Hepatocyte (in vitro differentiated cells): ENCODE measurements around the gene OVOL3. TPM values are rescaled to one million over a fixed set of nuclear protein-coding genes. Genes with fewer than 3 reads are reported as not detected.

Source experiments
- DNase-seq: peaks from one replicate; pipeline ENCODE4 v3.0.0-alpha.2; 2016; ENCODE audit warnings: low spot score
- H2AFZ ChIP-seq: fragments of 200-600 bp; sonication (generic); 2 replicates; pipeline ENCODE4 v1.6.0; 2016; ENCODE audit warnings: antibody characterized with exemption, mild to moderate bottlenecking
- H3K27ac ChIP-seq: fragments of 200-600 bp; sonication (generic); 2 replicates; pipeline ENCODE4 v1.5.1; 2016; ENCODE audit warnings: mild to moderate bottlenecking
- H3K27me3 ChIP-seq: fragments of 200-600 bp; sonication (generic); 2 replicates; pipeline ENCODE4 v1.6.1; 2016
- H3K36me3 ChIP-seq: fragments of 200-600 bp; sonication (generic); replicated peaks from 2 replicates; pipeline ENCODE4 v1.5.1; 2016; ENCODE audit warnings: low read depth; ENCODE audit not compliant: insufficient read depth
- H3K4me1 ChIP-seq: fragments of 200-600 bp; sonication (generic); 2 replicates; pipeline ENCODE4 v1.5.1; 2016; ENCODE audit warnings: mild to moderate bottlenecking, moderate library complexity; ENCODE audit not compliant: insufficient read depth
- H3K4me2 ChIP-seq: fragments of 200-600 bp; sonication (generic); 2 replicates; pipeline ENCODE4 v1.6.0; 2016
- H3K4me3 ChIP-seq: fragments of 200-600 bp; sonication (generic); 2 replicates; pipeline ENCODE4 v1.5.1; 2016; ENCODE audit warnings: mild to moderate bottlenecking
- H3K79me2 ChIP-seq: fragments of 200-600 bp; sonication (generic); 2 replicates; pipeline ENCODE4 v1.6.0; 2017; ENCODE audit warnings: mild to moderate bottlenecking
- H3K9me2 ChIP-seq: fragments of 200-600 bp; sonication (generic); replicated peaks from 2 replicates; pipeline ENCODE4 v1.6.0; 2017; ENCODE audit warnings: mild to moderate bottlenecking; ENCODE audit not compliant: insufficient read depth
- H3K9me3 ChIP-seq: fragments of 200-600 bp; sonication (generic); 2 replicates; pipeline ENCODE4 v1.5.1; 2016; ENCODE audit warnings: low read depth, mild to moderate bottlenecking
- H4K20me1 ChIP-seq: fragments of 200-600 bp; sonication (generic); 2 replicates; pipeline ENCODE4 v1.6.0; 2016; ENCODE audit warnings: mild to moderate bottlenecking; ENCODE audit not compliant: insufficient read depth, poor library complexity, severe bottlenecking
- EZH2 ChIP-seq: fragments of 200-600 bp; sonication (generic); IDR thresholded peaks from 2 replicates; pipeline ENCODE4 v1.6.1; 2016; ENCODE audit warnings: antibody characterized with exemption, mild to moderate bottlenecking, borderline replicate concordance
- EZH2phosphoT487 ChIP-seq: fragments of 200-600 bp; sonication (generic); IDR thresholded peaks from one replicate; pipeline ENCODE4 v1.6.1; 2018; ENCODE audit warnings: antibody characterized with exemption, mild to moderate bottlenecking, low read depth, moderate library complexity; ENCODE audit not compliant: unreplicated experiment, severe bottlenecking
- WGBS: methylation state at CpG from one replicate; pipeline ENCODE4 v1.1.6; 2016; ENCODE audit warnings: low lambda C conversion rate; ENCODE audit errors: missing lambda C conversion rate; 5-methylcytosine and 5-hydroxymethylcytosine counted together
- polyA plus RNA-seq: library from polyadenylated mRNA; unstranded; fragments of >200 nt; fragmentation: Nextera tagmentation; extraction: Ambion mirVana; gene quantifications from 2 replicates; pipeline ENCODE4 v1.2.1, GENCODE V29; 2016
- total RNA-seq: library from RNA; depleted of rRNA; stranded (reverse); fragments of >200 nt; gene quantifications from 2 replicates; pipeline ENCODE4 v1.2.3, GENCODE V29; 2014
- TF ChIP-seq, protein P1 (sequence below): fragments of 200-600 bp; sonication (generic); IDR thresholded peaks from 2 replicates; pipeline ENCODE4 v1.5.1; 2016; ENCODE audit warnings: antibody characterized with exemption, mild to moderate bottlenecking; ENCODE audit not compliant: poor library complexity

Gene OVOL3
- total RNA-seq (not detected in 2 replicates), polyA plus RNA-seq (not detected in 2 replicates)

DNA sequence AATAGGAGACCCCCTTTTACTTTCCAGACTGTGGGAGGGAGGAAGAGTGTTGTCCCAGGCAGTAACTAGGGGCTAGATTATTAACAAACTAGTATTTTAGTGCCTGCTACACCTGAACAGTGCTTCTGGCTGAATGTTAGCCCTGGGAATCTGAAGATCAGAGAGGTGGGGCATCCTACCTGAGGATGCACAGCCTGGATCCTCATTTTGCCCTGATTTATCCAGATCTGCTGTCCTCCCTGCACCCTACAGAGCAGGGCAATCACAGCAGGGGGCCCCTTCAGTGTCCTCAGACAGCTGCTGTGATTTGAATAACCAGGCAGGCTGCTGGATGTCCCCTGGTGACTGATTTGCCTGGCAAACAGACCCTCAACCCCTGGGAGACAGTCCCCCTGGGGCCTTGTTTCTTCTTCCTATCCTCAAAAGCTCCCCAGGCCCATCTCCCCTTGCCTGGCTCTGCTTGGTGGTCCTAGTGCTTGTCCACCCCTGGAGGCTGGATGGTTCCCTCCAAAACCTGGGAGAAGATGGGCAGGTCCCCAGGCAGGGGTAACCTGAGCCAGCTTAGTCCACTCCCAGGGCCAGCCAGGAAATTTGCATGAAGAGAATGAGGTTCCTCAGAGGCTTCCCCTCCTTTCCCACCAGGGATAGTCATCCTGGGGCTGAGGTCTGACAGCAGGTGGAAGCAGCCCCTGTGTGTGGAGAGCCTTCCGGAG lies at the start of gene OVOL3:
OVOL3 (plus strand) TSS at position 657 of the 713 bp plus-strand sequence. CDS start 60 bp downstream, outside the sequence.
- H3K9me2 ChIP-seq, result no peaks in the 10 kb centered on the region
- no peaks in the 10 kb centered on the region for H3K36me3 ChIP-seq
- H3K9me3 ChIP-seq, result no peaks in the 10 kb centered on the region
- H3K4me2 ChIP-seq, result no peak within 1 kb of the TSS
- TF ChIP-seq, protein P1, sequence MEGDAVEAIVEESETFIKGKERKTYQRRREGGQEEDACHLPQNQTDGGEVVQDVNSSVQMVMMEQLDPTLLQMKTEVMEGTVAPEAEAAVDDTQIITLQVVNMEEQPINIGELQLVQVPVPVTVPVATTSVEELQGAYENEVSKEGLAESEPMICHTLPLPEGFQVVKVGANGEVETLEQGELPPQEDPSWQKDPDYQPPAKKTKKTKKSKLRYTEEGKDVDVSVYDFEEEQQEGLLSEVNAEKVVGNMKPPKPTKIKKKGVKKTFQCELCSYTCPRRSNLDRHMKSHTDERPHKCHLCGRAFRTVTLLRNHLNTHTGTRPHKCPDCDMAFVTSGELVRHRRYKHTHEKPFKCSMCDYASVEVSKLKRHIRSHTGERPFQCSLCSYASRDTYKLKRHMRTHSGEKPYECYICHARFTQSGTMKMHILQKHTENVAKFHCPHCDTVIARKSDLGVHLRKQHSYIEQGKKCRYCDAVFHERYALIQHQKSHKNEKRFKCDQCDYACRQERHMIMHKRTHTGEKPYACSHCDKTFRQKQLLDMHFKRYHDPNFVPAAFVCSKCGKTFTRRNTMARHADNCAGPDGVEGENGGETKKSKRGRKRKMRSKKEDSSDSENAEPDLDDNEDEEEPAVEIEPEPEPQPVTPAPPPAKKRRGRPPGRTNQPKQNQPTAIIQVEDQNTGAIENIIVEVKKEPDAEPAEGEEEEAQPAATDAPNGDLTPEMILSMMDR, result no peak
- no peak for TF ChIP-seq EZH2
- no peak for TF ChIP-seq EZH2phosphoT487
- H3K27me3 ChIP-seq, result no peaks in the 10 kb centered on the region
- H2AFZ ChIP-seq, result no peak within 1 kb of the TSS
- no peak within 1 kb of the TSS for H3K27ac ChIP-seq
- 89% methylated on average over 1 of the region's 1 CpG for WGBS
- no peak within 1 kb of the TSS for H3K4me3 ChIP-seq
- no peak for DNase-seq
- no peaks in the 10 kb centered on the region for H4K20me1 ChIP-seq
- H3K4me1 ChIP-seq, result peaks cover 6% of the 10 kb centered on the region
- peaks cover 10% of the 10 kb centered on the region for H3K79me2 ChIP-seq

DNA sequence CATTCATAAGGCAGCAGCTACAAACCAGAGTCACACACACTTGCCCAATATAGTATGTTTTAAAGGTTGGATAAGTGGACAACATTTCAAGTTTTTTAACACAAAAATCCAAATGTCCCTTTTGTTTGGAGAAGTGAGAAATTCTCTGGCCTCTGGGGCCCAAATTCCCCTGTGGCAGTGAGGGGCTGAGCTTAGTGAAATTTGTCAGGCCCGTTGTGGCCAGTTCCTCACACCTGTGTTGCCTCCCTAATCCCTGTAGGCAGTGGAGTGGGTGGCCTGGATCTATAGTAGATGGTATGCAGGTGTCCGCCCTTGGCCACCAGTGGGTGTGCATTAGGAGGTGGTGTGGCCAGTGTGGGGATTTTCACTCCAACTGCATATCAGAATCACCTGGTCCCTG lies 49.6 kb upstream of the OVOL3 start:
- no peaks in the 10 kb centered on the region for H4K20me1 ChIP-seq
- peaks cover 2% of the 10 kb centered on the region for H3K79me2 ChIP-seq
- H2AFZ ChIP-seq, result no peak overlapping the region
- H3K4me2 ChIP-seq, result no peak overlapping the region
- no peaks in the 10 kb centered on the region for H3K27me3 ChIP-seq
- H3K27ac ChIP-seq, result no peak overlapping the region
- no peak for DNase-seq
- H3K9me3 ChIP-seq, result no peaks in the 10 kb centered on the region
- H3K36me3 ChIP-seq, result no peaks in the 10 kb centered on the region
- H3K9me2 ChIP-seq, result no peaks in the 10 kb centered on the region
- WGBS, result 92% methylated on average over 2 of the region's 2 CpGs
- H3K4me3 ChIP-seq, result no peak overlapping the region
- H3K4me1 ChIP-seq, result peaks cover 3% of the 10 kb centered on the region
- TF ChIP-seq EZH2 (no peak), EZH2phosphoT487 (no peak)
- TF ChIP-seq, protein P1, result no peak

DNA sequence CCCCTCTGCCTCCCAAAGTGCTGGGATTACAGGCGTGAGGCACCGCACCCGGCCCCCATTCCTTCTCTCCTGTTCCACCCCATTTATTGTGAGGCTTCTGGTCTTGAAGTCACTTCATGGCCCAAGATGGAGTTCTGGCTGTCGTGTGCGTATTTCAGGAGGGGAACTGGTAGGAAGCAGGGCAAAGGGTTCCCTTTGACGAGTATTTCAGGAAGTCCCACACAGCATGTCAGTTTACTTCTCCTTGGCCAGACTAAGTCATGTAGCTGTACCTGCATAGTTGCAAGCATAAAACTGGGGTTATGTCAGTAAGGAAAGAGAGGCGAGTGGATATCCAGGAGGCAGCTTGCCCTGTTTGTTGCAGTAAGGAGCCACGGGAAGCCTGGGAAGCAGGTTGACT lies 46.1 kb upstream of the OVOL3 start:
- H3K9me2 ChIP-seq, result no peaks in the 10 kb centered on the region
- no peak overlapping the region for H3K27ac ChIP-seq
- 98% methylated on average over 8 of the region's 8 CpGs for WGBS
- H3K36me3 ChIP-seq, result no peaks in the 10 kb centered on the region
- H3K4me1 ChIP-seq, result no peaks in the 10 kb centered on the region
- H3K79me2 ChIP-seq, result no peaks in the 10 kb centered on the region
- H3K9me3 ChIP-seq, result no peaks in the 10 kb centered on the region
- H3K4me3 ChIP-seq, result no peak overlapping the region
- no peak for DNase-seq
- no peak overlapping the region for H3K4me2 ChIP-seq
- H4K20me1 ChIP-seq, result no peaks in the 10 kb centered on the region
- TF ChIP-seq EZH2phosphoT487 (no peak), EZH2 (no peak)
- TF ChIP-seq, protein P1, result no peak
- no peak overlapping the region for H2AFZ ChIP-seq
- H3K27me3 ChIP-seq, result no peaks in the 10 kb centered on the region
